HepG2 (cell line): ENCODE data around the gene TAF6. TPM values are rescaled to one million over a fixed set of nuclear protein-coding genes. Genes with fewer than 3 reads are reported as not detected.

Experiments used
- ATAC-seq: fragments of 200-7000 bp; cut with Tn5 transposase; 3 replicates; pipeline ENCODE4 v1.9.1; 2020; ENCODE audit warnings: mild to moderate bottlenecking, moderate library complexity
- BruUV-seq: library from RNA; stranded (reverse); fragments of 400-500 nt; replicated peaks from 2 replicates; lab custom pipeline; 2021; lab: Mats Ljungman, UMichigan
- CTCF ChIA-PET: fragments of 300-600 bp; formaldehyde crosslinking; extraction: SDS; loops from one replicate; lab custom pipeline; 2021; ENCODE audit warnings: low total read pairs, inconsistent platforms, low intra/inter-chr PET ratio; lab: Yijun Ruan, JAX
- POLR2A ChIA-PET: fragments of 350-600 bp; sonication (Branson Sonifier 250); formaldehyde crosslinking; loops from one replicate; lab custom pipeline; 2020; ENCODE audit warnings: antibody characterized with exemption, inconsistent platforms; lab: Yijun Ruan, JAX
- DNase-seq: peaks from one replicate; pipeline ENCODE4 v3.0.0-alpha.2; 2015; ENCODE audit warnings: low spot score
- FAIRE-seq: peaks from 3 replicates; lab custom pipeline; 2011; peaks lifted over from hg19 to GRCh38; lab: Jason Lieb, UNC
- H2AFZ ChIP-seq: one replicate; pipeline ENCODE4 v1.6.1; 2011; ENCODE audit warnings: low read length, inconsistent platforms
- H3K27ac ChIP-seq: fragments of 300-600 bp; 3 replicates; pipeline ENCODE4 v1.8.0; 2011; ENCODE audit warnings: mixed run types, mild to moderate bottlenecking, mixed read lengths, low read length, inconsistent platforms; ENCODE audit not compliant: insufficient read depth; ENCODE audit errors: extremely low read length
- H3K27me3 ChIP-seq, 2 experiments: fragments of 200-600 bp in 1 of 2; 2 replicates in 1 of 2; 3 replicates in 1 of 2; pipeline versions ENCODE4 v1.6.0 to v1.8.0; 2011; ENCODE audit warnings: low read length in 2 of 2, mild to moderate bottlenecking in 2 of 2, moderate library complexity in 2 of 2, inconsistent platforms in 1 of 2; ENCODE audit not compliant: insufficient read depth in 2 of 2, control insufficient read depth in 1 of 2
- H3K36me3 ChIP-seq, 2 experiments: fragments of 200-600 bp in 1 of 2; replicated peaks in 1 of 2; 2 replicates in 1 of 2; 3 replicates in 1 of 2; pipeline versions ENCODE4 v1.5.1 to v1.8.0; 2011; ENCODE audit warnings: low read length in 2 of 2, inconsistent platforms in 1 of 2; ENCODE audit not compliant: insufficient read depth in 2 of 2, control insufficient read depth in 1 of 2
- H3K4me1 ChIP-seq: 2 replicates; pipeline ENCODE4 v1.5.1; 2012; ENCODE audit warnings: low read length, inconsistent platforms; ENCODE audit not compliant: insufficient read depth
- H3K4me2 ChIP-seq: 2 replicates; pipeline ENCODE4 v1.6.0; 2011; ENCODE audit warnings: low read depth, low read length, inconsistent platforms
- H3K4me3 ChIP-seq, 3 experiments: fragments of 200-600 bp in 1 of 3; sonication (generic), shearing (Covaris generic) in 1 of 3; replicated peaks in 1 of 3; 2 replicates each; pipeline ENCODE4 v1.5.1; 2011 to 2016; ENCODE audit warnings: low read length in 3 of 3, inconsistent platforms in 2 of 3, low read depth in 2 of 3, mild to moderate bottlenecking in 2 of 3, control low read depth in 1 of 3, mixed read lengths in 1 of 3; ENCODE audit not compliant: insufficient read depth in 1 of 3
- H3K79me2 ChIP-seq: one replicate; pipeline ENCODE4 v1.6.1; 2011; ENCODE audit warnings: low read length, inconsistent platforms; ENCODE audit not compliant: insufficient read depth
- H3K9ac ChIP-seq: 2 replicates; pipeline ENCODE4 v1.6.0; 2011; ENCODE audit warnings: mild to moderate bottlenecking, low read depth, low read length, inconsistent platforms; ENCODE audit not compliant: insufficient read depth
- H3K9me3 ChIP-seq: 2 replicates; pipeline ENCODE4 v1.5.1; 2012; ENCODE audit warnings: mild to moderate bottlenecking, low read length
- H4K20me1 ChIP-seq: 2 replicates; pipeline ENCODE4 v1.6.0; 2011; ENCODE audit warnings: inconsistent platforms, mild to moderate bottlenecking, low read length, moderate library complexity; ENCODE audit not compliant: insufficient read depth
- ARNT2 ChIP-seq: sonication (generic); formaldehyde crosslinking; IDR thresholded peaks from 2 replicates; pipeline ENCODE4 v1.8.0; 2022; ENCODE audit warnings: mild to moderate bottlenecking, low read depth, missing genetic modification reagents, moderate library complexity
- FIP1L1 ChIP-seq: fragments of 200-400 bp; formaldehyde crosslinking; IDR thresholded peaks from 2 replicates; pipeline ENCODE4 v1.6.1; 2018; ENCODE audit warnings: low read depth, mild to moderate bottlenecking, low read length, moderate library complexity, borderline replicate concordance; ENCODE audit not compliant: insufficient read depth
- FOXA1 ChIP-seq, 2 experiments: fragments of 450-650 bp in 1 of 2; sonication (generic) in 1 of 2; formaldehyde crosslinking in 1 of 2; IDR thresholded peaks; 2 replicates each; pipeline versions ENCODE4 v1.4.0 to v1.6.1; 2016 to 2020; ENCODE audit warnings: missing genetic modification reagents in 1 of 2
- GLI4 ChIP-seq: sonication (generic); formaldehyde crosslinking; IDR thresholded peaks from 2 replicates; pipeline ENCODE4 v1.5.1; 2020; ENCODE audit warnings: missing genetic modification reagents, mild to moderate bottlenecking, moderate library complexity, borderline replicate concordance
- KDM5B ChIP-seq: sonication (generic); formaldehyde crosslinking; IDR thresholded peaks from 2 replicates; pipeline ENCODE4 v1.4.0; 2020; ENCODE audit warnings: missing genetic modification reagents, mild to moderate bottlenecking, borderline replicate concordance
- KLF13 ChIP-seq: sonication (generic); formaldehyde crosslinking; IDR thresholded peaks from 2 replicates; pipeline ENCODE4 v1.4.0; 2020; ENCODE audit warnings: mild to moderate bottlenecking, missing genetic modification reagents
- NAIF1 ChIP-seq: sonication (generic); formaldehyde crosslinking; IDR thresholded peaks from 2 replicates; pipeline ENCODE4 v1.5.0; 2020; ENCODE audit warnings: mild to moderate bottlenecking, missing genetic modification reagents, borderline replicate concordance
- NFYB ChIP-seq: sonication (generic); formaldehyde crosslinking; IDR thresholded peaks from 2 replicates; pipeline ENCODE4 v1.4.0; 2020; ENCODE audit warnings: missing genetic modification reagents
- NKX3-1 ChIP-seq: sonication (generic); formaldehyde crosslinking; IDR thresholded peaks from 2 replicates; pipeline ENCODE4 v1.5.0; 2020; ENCODE audit warnings: missing genetic modification reagents
- NR2F2 ChIP-seq: IDR thresholded peaks from 2 replicates; pipeline ENCODE4 v1.6.1; 2012; ENCODE audit warnings: low read depth, inconsistent platforms, borderline replicate concordance
- SYNCRIP ChIP-seq: fragments of 200-400 bp; formaldehyde crosslinking; IDR thresholded peaks from 2 replicates; pipeline ENCODE4 v1.6.1; 2018; ENCODE audit warnings: mild to moderate bottlenecking, low read depth, low read length; ENCODE audit not compliant: insufficient read depth
- ZBTB21 ChIP-seq: sonication (generic); formaldehyde crosslinking; IDR thresholded peaks from 2 replicates; pipeline ENCODE4 v1.4.0; 2020; ENCODE audit warnings: missing genetic modification reagents
- ZFY ChIP-seq: sonication (generic); formaldehyde crosslinking; IDR thresholded peaks from 2 replicates; pipeline ENCODE4 v1.4.0; 2020; ENCODE audit warnings: missing genetic modification reagents
- ZNF430 ChIP-seq: sonication (generic); formaldehyde crosslinking; IDR thresholded peaks from 2 replicates; pipeline ENCODE4 v1.9.0; 2021; ENCODE audit warnings: mild to moderate bottlenecking, missing genetic modification reagents
- ZNF891 ChIP-seq: sonication (generic); formaldehyde crosslinking; IDR thresholded peaks from 2 replicates; pipeline ENCODE4 v1.5.0; 2020; ENCODE audit warnings: mild to moderate bottlenecking, missing genetic modification reagents
- WGBS: methylation state at CpG from one replicate; pipeline ENCODE4 v1.1.6; 2017; ENCODE audit warnings: low lambda C conversion rate; 5-methylcytosine and 5-hydroxymethylcytosine counted together
- in situ Hi-C: cut with HindIII; loops from 2 replicates; pipeline ENCODE4 v1.10.0; 2017; ENCODE audit warnings: low pct_unique_long_range_greater_than_20kb; ENCODE audit not compliant: extremely low pct_ligation_motif_present
- intact Hi-C: fragments of 100-400 bp; cut with micrococcal nuclease; formaldehyde crosslinking; loops from one replicate; pipeline ENCODE4 v1.10.0; 2022; ENCODE audit not compliant: unreplicated experiment
- polyA plus RNA-seq, 8 experiments: library from polyadenylated mRNA; depleted of rRNA in 3 of 8; stranded (reverse) in 7 of 8; unstranded in 1 of 8; fragments of >200 nt; fragmentation: Illumina TruSeq in 4 of 8; extraction: Trizol in 4 of 8; gene quantifications; 2 replicates each; pipeline versions ENCODE4 v1.2.1 to v1.2.3, GENCODE V29; 2011 to 2016; ENCODE audit warnings: low read depth in 4 of 8, missing spikeins in 1 of 8, mixed read lengths in 1 of 8; ENCODE audit not compliant: insufficient read depth in 1 of 8
- total RNA-seq, 5 experiments: library from RNA; depleted of rRNA; stranded (reverse); fragments of >200 nt; fragmentation: Illumina TruSeq; extraction: Trizol; gene quantifications; 2 replicates each; pipeline ENCODE4 v1.2.3, GENCODE V29; 2016; ENCODE audit warnings: low read depth in 1 of 5
- TF ChIP-seq, protein P1 (sequence below): sonication (generic); formaldehyde crosslinking; IDR thresholded peaks from 2 replicates; pipeline ENCODE4 v1.4.0; 2020; ENCODE audit warnings: low read depth, mild to moderate bottlenecking, missing genetic modification reagents
- TF ChIP-seq, protein P2 (sequence below): sonication (generic); formaldehyde crosslinking; IDR thresholded peaks from 2 replicates; pipeline ENCODE4 v1.4.0; 2020; ENCODE audit warnings: missing genetic modification reagents

TAF6 gene
- total and polyA plus RNA-seq, 2 of the 13 experiments (the other 11 are each of a cell fraction or from before 2014, with no cell fraction given), result 12.9 to 18.8 TPM

DNA sequence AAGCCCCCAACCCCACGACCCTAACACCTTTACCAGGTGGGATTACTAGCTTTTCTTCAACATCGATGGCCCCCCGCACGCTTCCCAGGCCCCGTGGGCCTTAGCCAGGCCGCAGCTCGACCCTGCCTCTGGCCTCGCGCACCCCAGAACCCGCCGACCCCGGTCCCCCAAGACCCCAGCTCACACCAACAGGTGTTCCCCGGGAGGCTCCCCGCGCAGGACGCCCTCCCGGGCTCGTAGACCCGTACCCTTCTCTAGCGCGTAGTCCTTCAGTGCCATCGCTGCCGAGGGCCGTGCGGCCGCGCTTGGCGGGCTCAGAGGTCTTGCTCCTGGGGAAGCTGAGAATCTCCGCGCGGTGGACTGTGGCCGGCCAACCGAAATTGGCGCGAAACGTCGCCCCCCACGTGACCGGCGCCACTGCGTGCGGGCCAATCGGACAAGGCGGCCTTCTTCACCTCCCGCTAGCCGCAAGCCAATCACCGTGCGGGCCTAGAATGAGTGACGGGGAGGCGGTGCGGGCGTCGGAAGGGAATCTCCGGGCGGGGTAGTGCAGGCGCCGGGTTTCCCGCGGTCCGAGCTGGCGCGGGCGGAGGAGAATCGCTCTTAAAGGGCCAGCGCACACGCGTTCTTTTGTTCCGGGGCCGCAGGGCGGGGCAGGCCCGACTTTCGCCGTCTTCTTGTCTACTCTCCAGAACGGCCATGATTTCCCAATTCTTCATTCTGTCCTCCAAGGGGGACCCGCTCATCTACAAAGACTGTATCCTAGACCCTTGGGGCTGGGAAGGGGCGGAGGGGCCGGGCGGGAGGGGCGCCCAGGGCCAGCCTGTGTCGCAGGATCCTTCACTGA is 17.9 kb downstream of the TAF6 start, which contains the start of the genes AP4M1 and MCM7 (continued):
- TF ChIP-seq NAIF1, result no peak; the same call in 1 of the 2 replicates
- TF ChIP-seq, protein P1, sequence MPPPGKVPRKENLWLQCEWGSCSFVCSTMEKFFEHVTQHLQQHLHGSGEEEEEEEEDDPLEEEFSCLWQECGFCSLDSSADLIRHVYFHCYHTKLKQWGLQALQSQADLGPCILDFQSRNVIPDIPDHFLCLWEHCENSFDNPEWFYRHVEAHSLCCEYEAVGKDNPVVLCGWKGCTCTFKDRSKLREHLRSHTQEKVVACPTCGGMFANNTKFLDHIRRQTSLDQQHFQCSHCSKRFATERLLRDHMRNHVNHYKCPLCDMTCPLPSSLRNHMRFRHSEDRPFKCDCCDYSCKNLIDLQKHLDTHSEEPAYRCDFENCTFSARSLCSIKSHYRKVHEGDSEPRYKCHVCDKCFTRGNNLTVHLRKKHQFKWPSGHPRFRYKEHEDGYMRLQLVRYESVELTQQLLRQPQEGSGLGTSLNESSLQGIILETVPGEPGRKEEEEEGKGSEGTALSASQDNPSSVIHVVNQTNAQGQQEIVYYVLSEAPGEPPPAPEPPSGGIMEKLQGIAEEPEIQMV (CRISPR knock-in tag), result 0 out of 2 replicates have a peak, but pooled peaks have one; percentile 60
- peak; percentile 53; the same call in 1 of the 2 replicates for TF ChIP-seq ZFY (CRISPR knock-in tag)
- TF ChIP-seq NKX3-1 (CRISPR knock-in tag), result peak; percentile 65; the same call in 1 of the 2 replicates
- peak; percentile 96 for TF ChIP-seq NFYB (CRISPR knock-in tag)
- no peak for TF ChIP-seq FIP1L1
- peak; percentile 81; the same call in 1 of the 2 replicates for TF ChIP-seq KDM5B (CRISPR knock-in tag)

DNA sequence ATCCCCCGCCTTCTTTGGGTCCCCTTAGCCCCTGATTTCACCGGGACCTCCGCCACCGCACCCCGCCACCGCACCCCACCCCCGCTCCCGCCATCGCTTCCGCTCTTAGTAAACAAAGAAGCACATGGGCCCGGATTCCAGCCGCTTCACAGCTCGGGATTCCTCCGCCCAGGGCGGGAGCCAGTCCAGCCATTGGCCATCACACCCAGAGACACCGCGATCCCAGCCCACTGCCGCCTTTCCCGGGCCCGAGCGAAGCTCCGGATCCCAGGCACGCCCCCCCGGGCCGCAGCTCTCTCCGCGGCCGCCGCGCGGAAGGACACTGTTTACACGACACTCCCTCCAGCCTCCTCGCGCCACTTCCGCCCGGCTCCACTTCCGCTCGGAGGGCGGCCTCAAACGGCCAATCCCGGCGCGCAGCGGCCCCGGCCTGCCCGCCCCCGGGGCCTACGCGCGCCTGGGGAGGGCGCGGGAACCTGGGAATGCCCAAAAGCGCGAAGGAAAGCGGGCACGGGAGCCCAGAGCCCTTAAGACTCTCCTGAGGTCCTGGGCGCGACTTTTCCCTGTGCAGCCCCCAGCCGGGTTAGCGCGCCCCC is 18.6 kb downstream of the TAF6 start:
- Histone ChIP-seq H3K9me3 (no peaks in the 10 kb centered on the region), H4K20me1 (no peaks in the 10 kb centered on the region; the same call in 1 of the 2 replicates), H3K4me1 (peaks cover 22% of the 10 kb centered on the region), H3K27ac (peak overlapping the region; percentile 95), H2AFZ (no peak overlapping the region), H3K4me2 (peak overlapping the region; percentile 85), H3K36me3 (peaks cover 29 to 40% of the 10 kb centered on the region in 2 experiments), H3K27me3 (no peaks in the 10 kb centered on the region), H3K79me2 (peaks cover 23% of the 10 kb centered on the region), H3K4me3 (peak overlapping the region; percentile 85 to 99 (median 86)), H3K9ac (peak overlapping the region; percentile 92)
- TSS peak; percentile 1 for BruUV-seq
- CTCF ChIA-PET, result no interaction called here
- DNase-seq, result peak; percentile 89
- POLR2A ChIA-PET, result interaction anchor here (0.7 to 3.5 kb wide), 20 partner anchors 9 to 344 kb away, joined by 3 to 48 read pairs (median 9); partner anchors contain the start of genes AZGP1, CNPY4, COPS6 and LAMTOR4
- intact Hi-C loops (loop anchor here (2.0 kb wide), 1 partner anchor 18 kb away; the partner anchor contains the start of genes CNPY4 and TAF6), in situ Hi-C loops (no loop called here)
- FAIRE-seq, result peak; percentile 43
- peak; percentile 87 for ATAC-seq
- WGBS, result under 1% methylated on average over 28 of the region's 61 CpGs
- TF ChIP-seq GLI4 (CRISPR knock-in tag) (no peak), ZNF891 (CRISPR knock-in tag) (peak; percentile 65; the same call in 1 of the 2 replicates), FOXA1 (IDR thresholded peaks at IDR 0.05) (peak; percentile 71), FOXA1 (CRISPR knock-in tag; IDR thresholded peaks at IDR 0.05) (peak; percentile 99), NR2F2 (no peak; the same call in 1 of the 2 replicates), KLF13 (CRISPR knock-in tag) (no peak), ZNF430 (peak; percentile 38; the same call in 1 of the 2 replicates), ARNT2 (CRISPR knock-in tag) (no peak), ZBTB21 (CRISPR knock-in tag) (no peak), SYNCRIP (no peak)
- TF ChIP-seq, protein P2, sequence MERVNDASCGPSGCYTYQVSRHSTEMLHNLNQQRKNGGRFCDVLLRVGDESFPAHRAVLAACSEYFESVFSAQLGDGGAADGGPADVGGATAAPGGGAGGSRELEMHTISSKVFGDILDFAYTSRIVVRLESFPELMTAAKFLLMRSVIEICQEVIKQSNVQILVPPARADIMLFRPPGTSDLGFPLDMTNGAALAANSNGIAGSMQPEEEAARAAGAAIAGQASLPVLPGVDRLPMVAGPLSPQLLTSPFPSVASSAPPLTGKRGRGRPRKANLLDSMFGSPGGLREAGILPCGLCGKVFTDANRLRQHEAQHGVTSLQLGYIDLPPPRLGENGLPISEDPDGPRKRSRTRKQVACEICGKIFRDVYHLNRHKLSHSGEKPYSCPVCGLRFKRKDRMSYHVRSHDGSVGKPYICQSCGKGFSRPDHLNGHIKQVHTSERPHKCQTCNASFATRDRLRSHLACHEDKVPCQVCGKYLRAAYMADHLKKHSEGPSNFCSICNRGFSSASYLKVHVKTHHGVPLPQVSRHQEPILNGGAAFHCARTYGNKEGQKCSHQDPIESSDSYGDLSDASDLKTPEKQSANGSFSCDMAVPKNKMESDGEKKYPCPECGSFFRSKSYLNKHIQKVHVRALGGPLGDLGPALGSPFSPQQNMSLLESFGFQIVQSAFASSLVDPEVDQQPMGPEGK, result peak; percentile 88
